Neuronal stem cell (in vitro differentiated cells): ENCODE data around the gene RASGRP1.

ENCODE experiments used
- DNase-seq: peaks from one replicate; pipeline ENCODE4 v3.0.0-alpha.2; 2013; ENCODE audit warnings: low spot score
- H2AFZ ChIP-seq: one replicate; pipeline ENCODE4 v1.6.1; 2013; ENCODE audit warnings: mild to moderate bottlenecking, low read length, inconsistent platforms
- H2AK5ac ChIP-seq: 2 replicates; pipeline ENCODE4 v1.6.1; 2013; ENCODE audit warnings: low read depth, mild to moderate bottlenecking, inconsistent platforms, low read length, moderate library complexity, mixed read lengths
- H2BK120ac ChIP-seq: 2 replicates; pipeline ENCODE4 v1.6.1; 2013; ENCODE audit warnings: low read depth, mild to moderate bottlenecking, inconsistent platforms, low read length, moderate library complexity, mixed read lengths
- H2BK12ac ChIP-seq: one replicate; pipeline ENCODE4 v1.6.1; 2013; ENCODE audit warnings: low read length, inconsistent platforms
- H2BK15ac ChIP-seq: 2 replicates; pipeline ENCODE4 v1.6.1; 2013; ENCODE audit warnings: mild to moderate bottlenecking, low read length, inconsistent platforms, mixed read lengths
- H2BK5ac ChIP-seq: one replicate; pipeline ENCODE4 v1.6.1; 2013; ENCODE audit warnings: inconsistent platforms, mild to moderate bottlenecking, low read length, moderate library complexity
- H3K14ac ChIP-seq: one replicate; pipeline ENCODE4 v1.6.1; 2013; ENCODE audit warnings: low read length, inconsistent platforms
- H3K18ac ChIP-seq: 2 replicates; pipeline ENCODE4 v1.6.1; 2013; ENCODE audit warnings: low read length, inconsistent platforms
- H3K23ac ChIP-seq: 2 replicates; pipeline ENCODE4 v1.6.1; 2013; ENCODE audit warnings: low read depth, mild to moderate bottlenecking, mixed read lengths, low read length, inconsistent platforms; ENCODE audit not compliant: poor library complexity
- H3K27ac ChIP-seq: replicated peaks from 3 replicates; pipeline ENCODE4 v1.5.1; 2013; ENCODE audit warnings: low read length, inconsistent platforms
- H3K27me3 ChIP-seq, 3 experiments: 2 replicates each; pipeline ENCODE4 v1.6.1; 2013; ENCODE audit warnings: low read length in 3 of 3, mild to moderate bottlenecking in 2 of 3, inconsistent platforms in 1 of 3, low read depth in 1 of 3, mixed read lengths in 1 of 3, moderate library complexity in 1 of 3; ENCODE audit not compliant: control insufficient read depth in 3 of 3, insufficient read depth in 3 of 3
- H3K36me3 ChIP-seq, 2 donors: replicated peaks in 1 of 2; 2 replicates each; pipeline ENCODE4 v1.6.1; 2013; ENCODE audit warnings: low read length in 2 of 2; ENCODE audit not compliant: control insufficient read depth in 2 of 2, insufficient read depth in 2 of 2
- H3K4ac ChIP-seq: 2 replicates; pipeline ENCODE4 v1.6.1; 2013; ENCODE audit warnings: inconsistent platforms, mild to moderate bottlenecking, low read length, moderate library complexity
- H3K4me1 ChIP-seq, 2 donors: 1 replicate in 1 of 2; 2 replicates in 1 of 2; pipeline ENCODE4 v1.6.1; 2013; ENCODE audit warnings: low read length in 2 of 2, low read depth in 1 of 2; ENCODE audit not compliant: control insufficient read depth in 2 of 2, insufficient read depth in 1 of 2
- H3K4me2 ChIP-seq: one replicate; pipeline ENCODE4 v1.6.1; 2013; ENCODE audit warnings: mild to moderate bottlenecking, low read length, inconsistent platforms; ENCODE audit not compliant: insufficient read depth, poor library complexity, severe bottlenecking
- H3K4me3 ChIP-seq, 2 donors: 2 replicates each; pipeline ENCODE4 v1.5.1; 2013; ENCODE audit warnings: low read length in 2 of 2, mild to moderate bottlenecking in 2 of 2, inconsistent platforms in 1 of 2, moderate library complexity in 1 of 2
- H3K79me1 ChIP-seq: one replicate; pipeline ENCODE4 v1.6.1; 2013; ENCODE audit warnings: low read depth, mild to moderate bottlenecking, inconsistent platforms, low read length, moderate library complexity
- H3K9ac ChIP-seq: one replicate; pipeline ENCODE4 v1.6.1; 2013; ENCODE audit warnings: mild to moderate bottlenecking, low read depth, low read length, inconsistent platforms; ENCODE audit not compliant: poor library complexity
- H3K9me3 ChIP-seq, 2 donors: replicated peaks in 1 of 2; 2 replicates each; pipeline versions ENCODE3 to v1.6.1; 2013; ENCODE audit warnings: low read length in 2 of 2, mild to moderate bottlenecking in 2 of 2, inconsistent platforms in 1 of 2, low read depth in 1 of 2, mixed read lengths in 1 of 2, moderate library complexity in 1 of 2; ENCODE audit not compliant: control insufficient read depth in 2 of 2, insufficient read depth in 1 of 2
- H4K8ac ChIP-seq: one replicate; pipeline ENCODE4 v1.6.1; 2013; ENCODE audit warnings: low read depth, mild to moderate bottlenecking, inconsistent platforms, low read length, moderate library complexity
- H4K91ac ChIP-seq: one replicate; pipeline ENCODE4 v1.6.1; 2013; ENCODE audit warnings: low read length, low read depth, mild to moderate bottlenecking, inconsistent platforms; ENCODE audit not compliant: poor library complexity
- WGBS, 2 donors: extraction: QIAGEN DNeasy Blood & Tissue Kit; methylation state at CpG; one replicate each; pipeline ENCODE4 v1.1.7; 2013; ENCODE audit warnings: missing lambda C conversion rate in 2 of 2, mixed read lengths in 1 of 2; ENCODE audit not compliant: insufficient read length in 2 of 2, insufficient replicate concordance in 1 of 2; ENCODE audit errors: extremely low coverage in 2 of 2; 5-methylcytosine and 5-hydroxymethylcytosine counted together

RASGRP1 gene

DNA sequence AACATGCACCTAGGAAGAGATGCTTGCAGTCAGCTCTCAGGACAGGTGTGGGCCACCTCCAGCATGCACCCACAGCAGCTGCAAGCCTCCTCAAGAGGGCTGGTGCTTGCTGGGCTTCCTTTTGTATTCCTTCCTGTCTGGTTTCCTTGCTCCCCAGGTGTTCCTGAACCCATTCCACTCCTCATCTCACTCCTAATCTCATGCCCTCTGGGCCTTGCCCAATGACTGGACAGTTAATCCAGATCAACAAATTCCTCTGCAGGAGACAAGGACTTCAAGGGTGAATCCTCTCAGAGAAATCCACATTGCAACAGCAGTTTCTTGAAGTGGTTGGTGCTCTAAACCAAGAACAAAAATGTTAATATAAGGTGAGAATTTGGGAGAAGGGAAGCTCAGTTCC lies 30.7 kb downstream of the RASGRP1 start:
- Histone ChIP-seq H2BK5ac (no peak overlapping the region), H3K9ac (no peak overlapping the region), H3K27me3 (no peaks in the 10 kb centered on the region), H4K8ac (no peak overlapping the region), H3K23ac (no peak overlapping the region), H3K4me1 (peaks cover 0 to 18% of the 10 kb centered on the region in 2 donors), H3K79me1 (no peaks in the 10 kb centered on the region), H3K27ac (no peak overlapping the region), H2BK120ac (no peak overlapping the region), H3K14ac (no peak overlapping the region), H2AFZ (no peak overlapping the region), H2AK5ac (no peak overlapping the region), H2BK12ac (no peak overlapping the region), H3K36me3 (no peaks in the 10 kb centered on the region), H3K18ac (no peak overlapping the region), H3K4me2 (no peak overlapping the region), H3K4me3 (no peak overlapping the region), H3K9me3 (no peaks in the 10 kb centered on the region), H4K91ac (no peak overlapping the region), H2BK15ac (no peak overlapping the region), H3K4ac (no peak overlapping the region)
- DNase-seq: no peak

DNA sequence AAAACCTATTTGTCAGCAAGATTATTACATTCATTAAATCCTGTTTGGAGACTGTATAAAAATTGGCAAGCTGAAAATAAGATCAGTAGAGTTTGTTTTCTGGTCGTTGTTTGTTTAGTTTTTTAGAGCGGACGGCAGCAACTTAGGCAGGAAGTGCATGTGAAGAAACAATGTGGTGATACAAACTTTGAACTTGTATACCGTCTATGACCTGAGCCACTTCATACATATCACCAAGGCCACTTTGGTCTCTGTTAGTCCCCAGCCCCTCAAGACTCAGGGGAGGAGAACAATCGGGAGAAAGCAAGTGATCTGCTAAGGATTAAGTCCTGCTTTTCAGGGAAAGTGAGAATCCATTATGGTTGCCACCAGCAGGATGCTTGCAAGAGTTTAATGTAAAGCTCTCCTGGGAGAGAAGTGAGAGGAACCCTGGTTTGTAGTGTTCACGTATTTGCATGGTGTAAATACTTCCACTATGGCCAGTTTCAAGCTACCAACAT lies 31.1 kb downstream of the RASGRP1 start:
- DNase-seq: no peak
- no peak overlapping the region for H3K23ac ChIP-seq
- H3K4me2 ChIP-seq: no peak overlapping the region
- H2BK12ac ChIP-seq: no peak overlapping the region
- no peak overlapping the region for H3K4me3 ChIP-seq
- H3K18ac ChIP-seq: no peak overlapping the region
- WGBS, 2 donors: no CpG with 5 or more reads among the region's 6 CpGs
- no peak overlapping the region for H4K8ac ChIP-seq
- H2BK5ac ChIP-seq: no peak overlapping the region
- H3K4ac ChIP-seq: no peak overlapping the region
- no peaks in the 10 kb centered on the region for H3K79me1 ChIP-seq
- no peaks in the 10 kb centered on the region for H3K9me3 ChIP-seq
- no peak overlapping the region for H3K27ac ChIP-seq
- no peak overlapping the region for H2BK120ac ChIP-seq
- no peaks in the 10 kb centered on the region for H3K27me3 ChIP-seq
- no peak overlapping the region for H3K14ac ChIP-seq
- no peak overlapping the region for H2BK15ac ChIP-seq
- H3K36me3 ChIP-seq: no peaks in the 10 kb centered on the region
- peaks cover 0 to 18% of the 10 kb centered on the region in 2 donors for H3K4me1 ChIP-seq
- H3K9ac ChIP-seq: no peak overlapping the region
- H2AFZ ChIP-seq: no peak overlapping the region
- H4K91ac ChIP-seq: no peak overlapping the region
- H2AK5ac ChIP-seq: no peak overlapping the region

DNA sequence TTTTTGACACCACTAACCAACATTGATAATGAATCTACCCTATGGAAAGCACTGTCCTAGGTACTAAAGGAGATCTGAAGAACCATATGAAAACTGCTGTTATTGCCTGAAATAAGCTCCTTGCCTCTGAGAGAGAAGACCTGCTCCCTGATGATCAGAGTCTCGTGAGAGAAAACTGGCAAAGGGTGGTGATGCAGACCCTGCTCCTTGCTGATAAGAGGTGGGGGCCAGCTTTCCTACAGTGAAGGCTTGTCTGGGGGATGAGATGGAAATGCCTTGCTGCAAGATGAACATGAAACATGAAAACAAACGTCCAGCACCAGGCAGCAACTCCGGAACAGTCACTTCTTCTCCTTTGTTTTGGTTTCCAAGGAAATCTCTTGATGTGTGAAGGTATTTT lies 31.9 kb downstream of the RASGRP1 start:
- no peak overlapping the region for H3K4me2 ChIP-seq
- no peak overlapping the region for H4K8ac ChIP-seq
- no peak overlapping the region for H3K4ac ChIP-seq
- no peak overlapping the region for H2BK5ac ChIP-seq
- H2AK5ac ChIP-seq: no peak overlapping the region
- H3K18ac ChIP-seq: no peak overlapping the region
- no peak overlapping the region for H3K23ac ChIP-seq
- H2BK120ac ChIP-seq: no peak overlapping the region
- H3K36me3 ChIP-seq: no peaks in the 10 kb centered on the region
- no peak overlapping the region for H3K4me3 ChIP-seq
- H2BK12ac ChIP-seq: no peak overlapping the region
- no peaks in the 10 kb centered on the region for H3K79me1 ChIP-seq
- H3K9me3 ChIP-seq: no peaks in the 10 kb centered on the region
- H2AFZ ChIP-seq: no peak overlapping the region
- H3K27ac ChIP-seq: no peak overlapping the region
- no peak overlapping the region for H3K14ac ChIP-seq
- no CpG with 5 or more reads among the region's 3 CpGs for WGBS, 2 donors
- H2BK15ac ChIP-seq: no peak overlapping the region
- no peak for DNase-seq
- H3K9ac ChIP-seq: no peak overlapping the region
- no peaks in the 10 kb centered on the region for H3K27me3 ChIP-seq
- H3K4me1 ChIP-seq: peaks cover 0 to 18% of the 10 kb centered on the region in 2 donors
- H4K91ac ChIP-seq: no peak overlapping the region

DNA sequence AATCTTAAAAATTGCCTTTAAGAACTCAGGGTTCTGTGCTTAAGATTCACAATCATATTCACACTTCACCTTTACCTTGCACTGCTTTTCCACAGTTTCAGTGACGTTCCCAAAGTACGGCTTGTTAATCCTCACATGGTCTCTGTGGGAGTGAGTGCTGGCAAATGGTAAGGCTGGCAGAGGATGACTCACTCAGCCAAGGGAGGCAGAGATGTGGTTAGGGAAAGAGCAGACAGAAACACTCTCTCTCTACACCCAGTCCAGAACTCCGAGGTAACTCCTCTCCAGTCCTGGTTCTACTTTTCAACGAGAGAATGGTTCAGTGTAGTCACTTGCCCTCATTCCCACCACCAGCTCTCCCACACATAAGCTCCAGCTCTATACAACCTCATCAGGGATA lies 33.1 kb downstream of the RASGRP1 start:
- Histone ChIP-seq H2AK5ac (no peak overlapping the region), H3K79me1 (no peaks in the 10 kb centered on the region), H3K36me3 (no peaks in the 10 kb centered on the region), H3K14ac (no peak overlapping the region), H3K18ac (no peak overlapping the region), H3K27ac (no peak overlapping the region), H4K91ac (no peak overlapping the region), H2AFZ (no peak overlapping the region), H3K9me3 (no peaks in the 10 kb centered on the region), H3K4me3 (no peak overlapping the region), H3K23ac (no peak overlapping the region), H2BK15ac (no peak overlapping the region), H2BK5ac (no peak overlapping the region), H2BK12ac (no peak overlapping the region), H2BK120ac (no peak overlapping the region), H4K8ac (no peak overlapping the region), H3K9ac (no peak overlapping the region), H3K4ac (no peak overlapping the region), H3K4me1 (peaks cover 0 to 18% of the 10 kb centered on the region in 2 donors), H3K4me2 (no peak overlapping the region), H3K27me3 (no peaks in the 10 kb centered on the region)
- no peak for DNase-seq
- WGBS, 2 donors: no CpG with 5 or more reads among the region's 4 CpGs
